Amygdala (tissue), 56 donors: ENCODE data around the gene SMIM35.

ENCODE experiments used
- DNase-seq, 56 donors: peaks; one replicate each; lab custom pipeline; 2025; lab: John Stamatoyannopoulos, UW

The SMIM35 gene

GRCh38 chr11:118060081-118060661 is 26.6 kb downstream of the SMIM35 start:
- no peak for DNase-seq

GRCh38 chr11:118059246-118059940 is 27.4 kb downstream of the SMIM35 start:
- DNase-seq, result no peak

DNA sequence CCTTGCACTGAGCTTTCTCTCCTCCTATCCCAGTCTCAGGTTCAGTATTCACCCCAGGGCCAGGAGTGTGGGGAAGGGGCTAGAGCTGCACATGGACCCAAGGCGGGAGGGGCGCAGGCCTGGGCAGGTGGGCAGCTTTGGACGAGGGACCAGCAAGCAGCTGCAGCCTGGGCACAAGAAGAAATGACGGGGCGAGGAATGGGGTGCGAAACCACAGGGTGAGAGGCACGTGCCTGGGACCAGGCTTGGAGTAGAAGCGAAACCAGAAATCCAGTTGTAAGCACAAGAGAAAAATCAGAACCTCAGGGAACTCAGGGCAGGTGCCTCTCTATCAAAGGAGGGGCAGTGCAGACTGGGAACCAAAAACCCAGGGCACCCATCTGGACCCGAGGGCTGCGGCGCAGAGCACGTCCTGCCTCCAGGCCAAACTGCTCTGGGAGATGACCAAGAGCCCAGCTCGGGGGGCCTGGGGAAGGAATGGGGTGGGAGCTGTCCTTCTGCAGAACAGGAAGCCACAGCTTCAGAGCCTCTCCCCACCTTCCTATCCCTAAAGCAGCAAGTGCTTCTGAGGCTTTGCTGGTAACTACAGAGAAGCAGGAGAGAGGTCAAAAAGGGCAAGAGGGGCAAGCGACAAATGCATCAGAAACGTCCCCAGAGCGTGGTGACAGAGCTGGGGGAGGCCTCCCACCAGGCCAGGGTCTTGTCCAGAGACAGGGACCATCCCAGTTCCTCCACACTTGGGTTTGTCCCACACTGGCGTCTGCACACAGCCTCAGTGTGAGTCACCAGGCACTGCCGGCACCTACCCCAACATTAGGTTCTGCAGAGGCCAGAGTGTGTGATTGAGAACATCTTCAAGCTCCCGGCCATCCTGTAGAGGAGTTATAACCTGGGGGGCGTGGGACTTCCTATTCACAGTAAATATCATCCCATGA is 28.2 kb downstream of the SMIM35 start:
- DNase-seq, result no peak

GRCh38 chr11:118057251-118058145 is 29.3 kb downstream of the SMIM35 start:
- no peak for DNase-seq

- no peak for DNase-seq
These were observed 30.0 kb downstream of the SMIM35 start for GRCh38 chr11:118056806-118057205.

DNA sequence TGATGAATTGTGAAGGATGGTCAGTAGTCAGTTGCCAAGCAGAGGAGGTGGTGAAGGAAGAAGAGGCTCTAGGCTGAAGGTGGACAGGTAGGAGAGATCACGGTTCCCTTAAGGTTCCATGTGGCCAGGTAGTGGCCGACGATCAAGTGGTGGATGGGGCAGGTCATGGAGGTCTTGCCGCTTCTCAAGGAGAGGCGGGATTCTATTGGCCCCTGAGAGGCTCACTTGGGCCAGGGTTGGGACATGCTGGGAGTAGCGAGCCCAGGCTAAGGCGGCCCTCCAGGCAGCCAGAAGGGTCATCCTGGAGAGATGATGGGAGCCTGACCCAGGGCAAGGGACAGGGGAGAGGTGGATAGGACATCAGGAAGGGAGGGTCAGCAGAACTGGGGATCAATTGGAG is 30.8 kb downstream of the SMIM35 start:
- no peak for DNase-seq

- DNase-seq, result no peak
These were observed 31.8 kb downstream of the SMIM35 start for GRCh38 chr11:118054712-118055640.

- no peak for DNase-seq
These were observed 34.1 kb downstream of the SMIM35 start for GRCh38 chr11:118052581-118053206.

DNA sequence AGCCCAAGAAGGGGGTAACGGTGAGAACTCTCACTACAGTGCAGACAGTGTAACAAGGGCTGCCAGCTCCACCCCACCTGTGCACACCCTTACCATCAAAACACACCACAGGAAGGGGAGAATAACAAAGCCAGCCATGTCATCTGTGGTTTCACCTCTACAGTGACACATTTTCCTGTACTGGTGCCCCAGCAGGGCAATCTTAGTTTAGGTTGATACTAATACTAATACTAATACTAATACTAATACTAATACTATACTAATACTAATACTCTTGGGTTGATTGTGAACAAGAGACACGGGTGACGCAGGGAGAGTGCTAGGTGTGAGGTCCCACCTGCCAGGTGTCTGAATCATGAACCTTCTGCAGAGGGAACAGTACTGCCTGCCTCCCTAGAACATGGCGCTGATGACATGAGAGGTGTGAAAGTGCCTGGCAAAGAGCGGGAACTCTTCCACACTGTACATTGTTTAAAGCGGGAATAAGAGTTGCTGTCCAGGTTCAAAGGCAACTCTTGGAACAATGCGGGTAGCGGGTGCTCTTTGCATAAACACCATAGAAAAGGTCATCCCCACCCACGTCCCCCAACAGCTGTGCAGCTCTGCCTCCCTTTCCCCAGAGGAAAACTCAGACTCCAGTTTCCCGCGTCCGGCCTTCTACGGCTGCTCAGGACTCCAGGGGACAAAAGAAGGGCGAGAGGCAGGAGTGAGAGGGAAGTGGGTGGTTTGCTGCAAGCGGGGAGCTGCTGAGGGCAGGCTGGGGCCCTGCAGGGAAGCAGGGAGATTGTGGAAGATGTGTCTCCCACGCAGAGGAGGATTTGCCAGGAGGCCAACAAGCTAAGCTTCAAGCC is 34.9 kb downstream of the SMIM35 start:
- no peak for DNase-seq

DNA sequence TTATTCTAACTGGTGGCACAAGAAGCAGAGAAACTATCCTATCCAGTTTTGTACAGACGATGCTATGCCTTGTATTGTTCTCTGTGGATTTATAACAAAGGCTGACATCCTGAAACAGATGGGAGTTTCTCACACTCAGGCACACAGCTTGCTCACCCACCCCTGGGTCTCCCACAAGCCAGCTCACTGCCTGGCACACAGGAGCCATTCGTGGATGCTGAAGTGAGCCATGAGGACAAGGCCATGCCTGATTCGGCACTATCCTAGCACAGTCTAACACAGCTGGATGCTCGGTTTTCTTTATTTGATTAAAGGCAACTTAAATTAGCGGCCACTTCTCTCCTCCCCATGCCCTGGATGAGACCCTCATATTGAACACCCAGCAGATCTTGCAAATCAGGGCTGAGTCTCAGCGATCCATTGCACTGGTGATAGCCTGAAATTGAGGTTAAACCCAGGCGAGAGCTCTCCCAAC is 35.6 kb downstream of the SMIM35 start:
- no peak for DNase-seq

GRCh38 chr11:118050208-118050891 is 36.4 kb downstream of the SMIM35 start:
- DNase-seq, result no peak

- DNase-seq, result no peak
These were observed 37.0 kb downstream of the SMIM35 start for GRCh38 chr11:118049771-118050170.

- no peak for DNase-seq
These were observed 38.0 kb downstream of the SMIM35 start for GRCh38 chr11:118048472-118049370.

- no peak for DNase-seq
These were observed 39.0 kb downstream of the SMIM35 start for GRCh38 chr11:118047749-118048148.

DNA sequence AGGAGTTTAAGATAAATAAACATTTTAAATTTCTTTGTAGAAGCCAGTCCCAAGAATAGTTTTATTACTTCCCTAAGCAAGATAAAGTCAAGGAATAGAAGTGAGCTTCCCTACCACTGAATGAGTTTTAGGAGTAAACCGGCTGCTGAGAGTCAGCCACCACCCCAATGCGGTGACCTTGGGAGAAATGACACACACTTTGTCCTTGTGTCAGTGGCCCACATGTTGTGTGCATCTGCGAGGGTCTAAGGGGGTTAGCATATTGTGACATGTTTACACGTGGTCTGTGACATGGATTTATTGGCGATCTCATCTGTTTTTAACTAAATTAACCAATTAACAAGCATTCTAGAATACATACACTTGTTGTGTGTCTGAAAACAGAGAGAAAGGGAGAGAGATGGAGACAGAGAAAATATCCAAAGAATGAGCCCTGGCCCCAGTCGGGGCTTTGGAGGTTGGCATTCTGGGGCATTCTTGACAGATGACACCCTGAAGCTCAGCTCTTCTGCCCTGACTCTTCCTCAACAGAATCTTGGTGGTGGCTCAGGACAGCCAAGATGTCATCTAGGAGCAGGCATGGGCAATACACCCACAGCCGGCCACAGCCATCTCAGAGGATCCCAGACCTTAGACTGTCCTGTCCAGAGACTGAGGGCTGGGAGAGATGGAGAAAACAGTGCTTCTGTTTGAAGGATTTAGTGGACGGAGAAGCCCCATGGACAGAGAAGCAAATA is 39.6 kb downstream of the SMIM35 start:
- DNase-seq, result no peak
